HepG2 (cell line): ENCODE results near the gene PCGF6. TPM values are rescaled to one million over a fixed set of nuclear protein-coding genes. Genes with fewer than 3 reads are reported as not detected.
"Not testable (repeated sequence)": the region's sequence is repeated elsewhere in the genome, so short reads cannot be mapped to it uniquely, and the experiment has no call there.

Experiments used
- ATAC-seq: fragments of 200-7000 bp; cut with Tn5 transposase; 3 replicates; pipeline ENCODE4 v1.9.1; 2020; ENCODE audit warnings: mild to moderate bottlenecking, moderate library complexity
- BruUV-seq: library from RNA; stranded (reverse); fragments of 400-500 nt; replicated peaks from 2 replicates; lab custom pipeline; 2021; lab: Mats Ljungman, UMichigan
- CTCF ChIA-PET: fragments of 300-600 bp; formaldehyde crosslinking; extraction: SDS; loops from one replicate; lab custom pipeline; 2021; ENCODE audit warnings: low total read pairs, inconsistent platforms, low intra/inter-chr PET ratio; lab: Yijun Ruan, JAX
- POLR2A ChIA-PET: fragments of 350-600 bp; sonication (Branson Sonifier 250); formaldehyde crosslinking; loops from one replicate; lab custom pipeline; 2020; ENCODE audit warnings: antibody characterized with exemption, inconsistent platforms; lab: Yijun Ruan, JAX
- DNase-seq: peaks from one replicate; pipeline ENCODE4 v3.0.0-alpha.2; 2015; ENCODE audit warnings: low spot score
- FAIRE-seq: peaks from 3 replicates; lab custom pipeline; 2011; peaks lifted over from hg19 to GRCh38; lab: Jason Lieb, UNC
- H2AFZ ChIP-seq: one replicate; pipeline ENCODE4 v1.6.1; 2011; ENCODE audit warnings: low read length, inconsistent platforms
- H3K27ac ChIP-seq: fragments of 300-600 bp; 3 replicates; pipeline ENCODE4 v1.8.0; 2011; ENCODE audit warnings: mixed run types, mild to moderate bottlenecking, mixed read lengths, low read length, inconsistent platforms; ENCODE audit not compliant: insufficient read depth; ENCODE audit errors: extremely low read length
- H3K27me3 ChIP-seq, 2 experiments: fragments of 200-600 bp in 1 of 2; 2 replicates in 1 of 2; 3 replicates in 1 of 2; pipeline versions ENCODE4 v1.6.0 to v1.8.0; 2011; ENCODE audit warnings: low read length in 2 of 2, mild to moderate bottlenecking in 2 of 2, moderate library complexity in 2 of 2, inconsistent platforms in 1 of 2; ENCODE audit not compliant: insufficient read depth in 2 of 2, control insufficient read depth in 1 of 2
- H3K36me3 ChIP-seq, 2 experiments: fragments of 200-600 bp in 1 of 2; replicated peaks in 1 of 2; 2 replicates in 1 of 2; 3 replicates in 1 of 2; pipeline versions ENCODE4 v1.5.1 to v1.8.0; 2011; ENCODE audit warnings: low read length in 2 of 2, inconsistent platforms in 1 of 2; ENCODE audit not compliant: insufficient read depth in 2 of 2, control insufficient read depth in 1 of 2
- H3K4me1 ChIP-seq: 2 replicates; pipeline ENCODE4 v1.5.1; 2012; ENCODE audit warnings: low read length, inconsistent platforms; ENCODE audit not compliant: insufficient read depth
- H3K4me2 ChIP-seq: 2 replicates; pipeline ENCODE4 v1.6.0; 2011; ENCODE audit warnings: low read depth, low read length, inconsistent platforms
- H3K4me3 ChIP-seq, 3 experiments: fragments of 200-600 bp in 1 of 3; sonication (generic), shearing (Covaris generic) in 1 of 3; replicated peaks in 1 of 3; 2 replicates each; pipeline ENCODE4 v1.5.1; 2011 to 2016; ENCODE audit warnings: low read length in 3 of 3, inconsistent platforms in 2 of 3, low read depth in 2 of 3, mild to moderate bottlenecking in 2 of 3, control low read depth in 1 of 3, mixed read lengths in 1 of 3; ENCODE audit not compliant: insufficient read depth in 1 of 3
- H3K79me2 ChIP-seq: one replicate; pipeline ENCODE4 v1.6.1; 2011; ENCODE audit warnings: low read length, inconsistent platforms; ENCODE audit not compliant: insufficient read depth
- H3K9ac ChIP-seq: 2 replicates; pipeline ENCODE4 v1.6.0; 2011; ENCODE audit warnings: mild to moderate bottlenecking, low read depth, low read length, inconsistent platforms; ENCODE audit not compliant: insufficient read depth
- H3K9me3 ChIP-seq: 2 replicates; pipeline ENCODE4 v1.5.1; 2012; ENCODE audit warnings: mild to moderate bottlenecking, low read length
- H4K20me1 ChIP-seq: 2 replicates; pipeline ENCODE4 v1.6.0; 2011; ENCODE audit warnings: inconsistent platforms, mild to moderate bottlenecking, low read length, moderate library complexity; ENCODE audit not compliant: insufficient read depth
- WGBS: methylation state at CpG from one replicate; pipeline ENCODE4 v1.1.6; 2017; ENCODE audit warnings: low lambda C conversion rate; 5-methylcytosine and 5-hydroxymethylcytosine counted together
- in situ Hi-C: cut with HindIII; loops from 2 replicates; pipeline ENCODE4 v1.10.0; 2017; ENCODE audit warnings: low pct_unique_long_range_greater_than_20kb; ENCODE audit not compliant: extremely low pct_ligation_motif_present
- intact Hi-C: fragments of 100-400 bp; cut with micrococcal nuclease; formaldehyde crosslinking; loops from one replicate; pipeline ENCODE4 v1.10.0; 2022; ENCODE audit not compliant: unreplicated experiment
- polyA plus RNA-seq, 8 experiments: library from polyadenylated mRNA; depleted of rRNA in 3 of 8; stranded (reverse) in 7 of 8; unstranded in 1 of 8; fragments of >200 nt; fragmentation: Illumina TruSeq in 4 of 8; extraction: Trizol in 4 of 8; gene quantifications; 2 replicates each; pipeline versions ENCODE4 v1.2.1 to v1.2.3, GENCODE V29; 2011 to 2016; ENCODE audit warnings: low read depth in 4 of 8, missing spikeins in 1 of 8, mixed read lengths in 1 of 8; ENCODE audit not compliant: insufficient read depth in 1 of 8
- total RNA-seq, 5 experiments: library from RNA; depleted of rRNA; stranded (reverse); fragments of >200 nt; fragmentation: Illumina TruSeq; extraction: Trizol; gene quantifications; 2 replicates each; pipeline ENCODE4 v1.2.3, GENCODE V29; 2016; ENCODE audit warnings: low read depth in 1 of 5
- TF ChIP-seq, protein P1 (sequence below): sonication (generic); formaldehyde crosslinking; IDR thresholded peaks from 2 replicates; pipeline ENCODE4 v1.5.1; 2020; ENCODE audit warnings: mild to moderate bottlenecking, missing genetic modification reagents, borderline replicate concordance

PCGF6 gene
- total and polyA plus RNA-seq, 2 of the 13 experiments (the other 11 are each of a cell fraction or from before 2014, with no cell fraction given) = 5.2 to 19.4 TPM

DNA sequence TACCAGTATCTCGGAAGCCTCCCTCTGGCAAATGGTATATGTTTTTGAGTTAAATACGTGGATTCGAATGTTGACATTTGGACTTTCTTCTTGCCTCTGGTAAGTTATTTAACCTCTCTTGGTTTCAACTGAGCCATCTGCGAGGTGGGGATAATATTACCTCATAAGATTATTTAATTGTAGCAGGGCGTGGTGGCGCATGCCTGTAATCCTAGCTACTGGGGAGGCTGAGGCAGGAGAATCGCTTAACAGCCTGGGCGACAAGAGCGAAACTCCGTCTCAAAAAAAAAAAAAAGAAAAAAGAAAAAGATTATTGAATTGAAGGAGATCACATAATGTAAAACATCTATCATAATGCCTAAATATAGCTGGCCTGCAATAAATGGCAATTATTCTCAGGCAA, 16.4 kb upstream of the PCGF6 start (continued):
- TF ChIP-seq, protein P1, sequence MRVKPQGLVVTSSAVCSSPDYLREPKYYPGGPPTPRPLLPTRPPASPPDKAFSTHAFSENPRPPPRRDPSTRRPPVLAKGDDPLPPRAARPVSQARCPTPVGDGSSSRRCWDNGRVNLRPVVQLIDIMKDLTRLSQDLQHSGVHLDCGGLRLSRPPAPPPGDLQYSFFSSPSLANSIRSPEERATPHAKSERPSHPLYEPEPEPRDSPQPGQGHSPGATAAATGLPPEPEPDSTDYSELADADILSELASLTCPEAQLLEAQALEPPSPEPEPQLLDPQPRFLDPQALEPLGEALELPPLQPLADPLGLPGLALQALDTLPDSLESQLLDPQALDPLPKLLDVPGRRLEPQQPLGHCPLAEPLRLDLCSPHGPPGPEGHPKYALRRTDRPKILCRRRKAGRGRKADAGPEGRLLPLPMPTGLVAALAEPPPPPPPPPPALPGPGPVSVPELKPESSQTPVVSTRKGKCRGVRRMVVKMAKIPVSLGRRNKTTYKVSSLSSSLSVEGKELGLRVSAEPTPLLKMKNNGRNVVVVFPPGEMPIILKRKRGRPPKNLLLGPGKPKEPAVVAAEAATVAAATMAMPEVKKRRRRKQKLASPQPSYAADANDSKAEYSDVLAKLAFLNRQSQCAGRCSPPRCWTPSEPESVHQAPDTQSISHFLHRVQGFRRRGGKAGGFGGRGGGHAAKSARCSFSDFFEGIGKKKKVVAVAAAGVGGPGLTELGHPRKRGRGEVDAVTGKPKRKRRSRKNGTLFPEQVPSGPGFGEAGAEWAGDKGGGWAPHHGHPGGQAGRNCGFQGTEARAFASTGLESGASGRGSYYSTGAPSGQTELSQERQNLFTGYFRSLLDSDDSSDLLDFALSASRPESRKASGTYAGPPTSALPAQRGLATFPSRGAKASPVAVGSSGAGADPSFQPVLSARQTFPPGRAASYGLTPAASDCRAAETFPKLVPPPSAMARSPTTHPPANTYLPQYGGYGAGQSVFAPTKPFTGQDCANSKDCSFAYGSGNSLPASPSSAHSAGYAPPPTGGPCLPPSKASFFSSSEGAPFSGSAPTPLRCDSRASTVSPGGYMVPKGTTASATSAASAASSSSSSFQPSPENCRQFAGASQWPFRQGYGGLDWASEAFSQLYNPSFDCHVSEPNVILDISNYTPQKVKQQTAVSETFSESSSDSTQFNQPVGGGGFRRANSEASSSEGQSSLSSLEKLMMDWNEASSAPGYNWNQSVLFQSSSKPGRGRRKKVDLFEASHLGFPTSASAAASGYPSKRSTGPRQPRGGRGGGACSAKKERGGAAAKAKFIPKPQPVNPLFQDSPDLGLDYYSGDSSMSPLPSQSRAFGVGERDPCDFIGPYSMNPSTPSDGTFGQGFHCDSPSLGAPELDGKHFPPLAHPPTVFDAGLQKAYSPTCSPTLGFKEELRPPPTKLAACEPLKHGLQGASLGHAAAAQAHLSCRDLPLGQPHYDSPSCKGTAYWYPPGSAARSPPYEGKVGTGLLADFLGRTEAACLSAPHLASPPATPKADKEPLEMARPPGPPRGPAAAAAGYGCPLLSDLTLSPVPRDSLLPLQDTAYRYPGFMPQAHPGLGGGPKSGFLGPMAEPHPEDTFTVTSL (CRISPR knock-in tag) = 0 out of 2 replicates have a peak, but pooled peaks have one; percentile 3

DNA sequence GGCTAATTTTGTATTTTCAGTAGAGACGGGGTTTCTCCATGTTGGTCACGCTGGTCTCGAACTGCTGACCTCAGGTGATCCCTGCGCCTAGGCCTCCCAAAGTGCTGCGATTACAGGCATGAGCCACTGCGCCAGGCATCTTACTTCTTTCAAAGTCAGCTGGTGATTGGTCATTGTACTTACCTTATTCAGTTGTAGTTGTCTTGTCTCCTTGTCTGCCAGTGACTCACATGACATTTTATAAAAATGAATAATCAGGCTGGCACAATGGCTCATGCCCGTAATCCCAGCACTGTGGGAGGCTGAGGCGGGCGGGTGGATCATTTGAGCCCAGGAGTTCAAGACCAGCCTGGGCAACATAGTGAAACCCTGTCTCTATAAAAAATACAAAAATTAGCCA, 9.9 kb upstream of the PCGF6 start:
- H3K9ac ChIP-seq, BruUV-seq, H3K4me3 ChIP-seq, H3K9me3 ChIP-seq, H3K27me3 ChIP-seq, H4K20me1 ChIP-seq, FAIRE-seq, ATAC-seq, H3K27ac ChIP-seq, H3K36me3 ChIP-seq, CTCF ChIA-PET, H3K79me2 ChIP-seq, in situ Hi-C loops, DNase-seq, H2AFZ ChIP-seq, POLR2A ChIA-PET, intact Hi-C loops: not testable (repeated sequence)
- H3K4me2 ChIP-seq = peak overlapping the region; percentile 20; the same call in 1 of the 2 replicates
- H3K4me1 ChIP-seq = peaks cover 26% of the 10 kb centered on the region; the same call in 1 of the 2 replicates
- 65% methylated on average over 9 of the region's 9 CpGs for WGBS

DNA sequence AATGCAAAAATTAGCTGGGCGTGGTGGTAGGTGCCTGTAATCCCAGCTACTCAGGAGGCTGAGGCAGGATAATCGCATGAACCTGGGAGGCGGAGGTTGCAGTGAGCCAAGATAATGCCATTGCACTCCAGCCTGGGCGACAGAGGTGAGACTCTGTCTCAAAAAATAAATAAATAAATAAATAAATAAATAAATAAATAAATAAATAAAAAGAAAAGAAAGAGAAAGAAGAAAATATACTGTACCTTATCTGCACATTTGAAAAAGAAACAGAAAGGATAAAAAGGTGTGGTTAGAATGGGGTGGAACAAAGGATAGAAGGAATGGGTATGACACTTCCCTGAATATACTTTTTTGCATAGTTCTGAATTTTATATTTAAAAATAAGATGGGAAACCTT, 8.6 kb upstream of the PCGF6 start:
- H3K9me3 ChIP-seq, BruUV-seq: not testable (repeated sequence)
- WGBS = 90% methylated on average over 4 of the region's 4 CpGs

More for the DNA sequence above, 8.6 kb upstream of the PCGF6 start:
- H4K20me1 ChIP-seq, H2AFZ ChIP-seq, FAIRE-seq, H3K4me2 ChIP-seq, DNase-seq, in situ Hi-C loops, H3K27me3 ChIP-seq, H3K79me2 ChIP-seq, intact Hi-C loops, ATAC-seq, H3K9ac ChIP-seq, H3K36me3 ChIP-seq, H3K4me3 ChIP-seq, H3K27ac ChIP-seq, CTCF ChIA-PET, POLR2A ChIA-PET: not testable (repeated sequence)
- H3K4me1 ChIP-seq = peaks cover 19% of the 10 kb centered on the region; the same call in 1 of the 2 replicates
